ENCODE results near the gene GFOD2. TPM values are rescaled to one million over a fixed set of nuclear protein-coding genes. Genes with fewer than 3 reads are reported as not detected.

The GFOD2 gene
- total and polyA plus RNA-seq, 7 experiments from 2014 or later: 4.6 to 14.6 (median 11.4) TPM

DNA sequence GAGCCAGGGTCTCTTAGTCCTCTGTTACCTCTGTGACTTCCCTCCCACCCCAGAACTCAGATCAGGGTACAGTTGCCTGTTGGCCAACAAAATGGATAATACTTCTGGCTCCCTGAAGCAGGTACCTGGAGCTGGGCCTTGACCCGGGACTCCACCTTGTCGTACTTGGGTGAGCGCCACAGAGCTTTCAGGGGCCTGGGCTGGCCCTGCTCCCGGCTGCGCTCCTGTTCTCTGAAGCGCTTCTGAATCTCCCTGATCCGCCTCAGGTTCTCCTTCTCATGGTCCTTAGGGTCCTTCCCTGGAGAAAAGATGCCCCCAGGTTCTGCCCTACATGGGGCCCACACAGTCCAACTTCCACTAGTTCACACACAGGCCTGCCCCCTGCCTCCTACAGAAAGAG is 54.2 kb downstream of the GFOD2 start:
- CTCF ChIA-PET: interaction anchor here (1.2 to 3.1 kb wide), 3 partner anchors 18 to 144 kb away, joined by 5 to 17 read pairs (median 5); no protein-coding TSS in a partner anchor
- Mint-ChIP-seq H3K4me3 (peak overlapping the region in 8 of 10 donors; percentile 13 to 91 (median 38)), H3K9me3 (peaks cover 0 to 4% (median 0%) of the 10 kb centered on the region in 11 donors), H3K27ac (peak overlapping the region in 4 of 9 donors; percentile 36 to 79 (median 74)), H3K27me3 (no peaks in the 10 kb centered on the region), H3K36me3 (no peaks in the 10 kb centered on the region), H3K4me1 (peaks cover 8 to 39% (median 20%) of the 10 kb centered on the region in 7 donors)
- no peak overlapping the region for H3K4me3 ChIP-seq (ENCODE audit: low read length)
- H3K4me1 ChIP-seq (ENCODE audit: control insufficient read depth in 2 of 2, insufficient read depth in 2 of 2, low read length in 2 of 2): peaks cover 14 to 21% of the 10 kb centered on the region in 2 donors
- intact Hi-C loops (cut with micrococcal nuclease): loop anchor here (10.0 kb wide), 4 partner anchors 170 to 570 kb away; partner anchors contain the start of genes ESRP2 (in 1 of the 2) and PSKH1 (in 1 of the 2)
- H3K9me3 ChIP-seq (ENCODE audit: control insufficient read depth in 2 of 3, low read length in 3 of 3): no peaks in the 10 kb centered on the region
- no peaks in the 10 kb centered on the region for H3K27me3 ChIP-seq (ENCODE audit: control insufficient read depth in 2 of 2, insufficient read depth in 2 of 2, low read length in 2 of 2)
- H3K36me3 ChIP-seq (ENCODE audit: control insufficient read depth in 2 of 3, insufficient read depth in 3 of 3, low read length in 3 of 3): peaks cover 0 to 4% (median 0%) of the 10 kb centered on the region in 3 experiments
- H3K27ac ChIP-seq (ENCODE audit: low read depth, low read length): no peak overlapping the region
- ATAC-seq: no peak
- POLR2A ChIA-PET: interaction anchor here (0.6 to 1.6 kb wide), 4 partner anchors 20 to 143 kb away, joined by 3 to 6 read pairs (median 3); partner anchors contain the start of gene CARMIL2
- no peak for DNase-seq

DNA sequence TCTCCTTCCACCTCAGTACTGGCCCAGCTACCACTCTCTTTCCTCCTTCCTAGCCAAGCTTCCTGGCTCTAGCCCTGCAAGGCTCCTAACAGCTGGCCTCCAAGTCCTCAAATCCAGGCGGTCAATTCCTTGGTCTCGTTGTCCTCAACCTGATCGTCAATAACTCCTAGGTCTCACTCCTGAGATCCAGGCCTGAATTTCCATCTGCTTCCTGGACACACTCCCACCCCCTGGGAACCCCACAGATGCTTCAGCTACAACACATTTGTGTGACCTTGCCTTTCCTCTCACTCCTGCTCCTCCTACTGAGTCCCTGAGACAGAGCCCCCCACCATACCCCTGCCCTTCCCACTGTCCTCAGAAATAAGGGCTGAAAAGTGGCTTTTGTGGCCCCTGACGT is 54.9 kb downstream of the GFOD2 start:
- ChIA-PET POLR2A (interaction anchor here (0.5 to 1.5 kb wide), 6 partner anchors 10 to 127 kb away, joined by 3 to 5 read pairs (median 3); partner anchors contain the start of gene CTCF), CTCF (interaction anchor here (1.5 to 3.1 kb wide), 2 partner anchors 18 to 143 kb away, joined by 5 to 17 read pairs; no protein-coding TSS in a partner anchor)
- peaks cover 12 to 39% (median 20%) of the 10 kb centered on the region in 7 donors for H3K4me1 Mint-ChIP-seq
- Histone ChIP-seq H3K4me1 (ENCODE audit: control insufficient read depth in 2 of 2, insufficient read depth in 2 of 2, low read length in 2 of 2) (peaks cover 16 to 22% of the 10 kb centered on the region in 2 donors), H3K27ac (ENCODE audit: low read depth, low read length) (no peak overlapping the region), H3K9me3 (ENCODE audit: control insufficient read depth in 2 of 3, low read length in 3 of 3) (no peaks in the 10 kb centered on the region), H3K36me3 (ENCODE audit: control insufficient read depth in 2 of 3, insufficient read depth in 3 of 3, low read length in 3 of 3) (peaks cover 0 to 7% (median 0%) of the 10 kb centered on the region in 3 experiments), H3K4me3 (ENCODE audit: low read length) (no peak overlapping the region), H3K27me3 (ENCODE audit: control insufficient read depth in 2 of 2, insufficient read depth in 2 of 2, low read length in 2 of 2) (no peaks in the 10 kb centered on the region)
- H3K9me3 Mint-ChIP-seq: peaks cover 0 to 4% (median 0%) of the 10 kb centered on the region in 11 donors
- H3K36me3 Mint-ChIP-seq: no peaks in the 10 kb centered on the region
- peak overlapping the region in 7 of 9 donors; percentile 29 to 79 (median 72) for H3K27ac Mint-ChIP-seq
- DNase-seq (no peak), ATAC-seq (no peak)
- H3K4me3 Mint-ChIP-seq: peak overlapping the region in 3 of 10 donors; percentile 3 to 13 (median 11)
- intact Hi-C loops (cut with micrococcal nuclease): loop anchor here (10.0 kb wide), 4 partner anchors 171 to 571 kb away; partner anchors contain the start of genes ESRP2 (in 1 of the 2) and PSKH1 (in 1 of the 2)
- no peaks in the 10 kb centered on the region for H3K27me3 Mint-ChIP-seq

DNA sequence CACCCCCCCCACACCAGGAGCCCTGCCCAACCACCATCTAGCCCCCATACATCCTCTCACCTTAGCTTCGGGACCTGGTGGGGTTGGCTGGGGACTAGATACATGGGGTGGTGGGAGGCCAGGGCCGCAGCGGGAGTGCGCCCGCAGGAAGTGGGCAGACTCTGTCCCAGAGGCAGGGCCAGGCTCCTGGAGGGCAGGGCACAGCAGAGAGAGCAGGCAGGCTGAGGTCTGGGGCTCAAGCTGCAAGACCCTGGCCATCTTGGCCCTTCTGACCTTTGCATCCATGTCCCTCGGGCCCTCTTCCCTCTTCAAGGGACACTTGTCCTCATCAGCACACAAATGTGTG is 55.3 kb downstream of the GFOD2 start:
- Histone ChIP-seq H3K4me1 (ENCODE audit: control insufficient read depth in 2 of 2, insufficient read depth in 2 of 2, low read length in 2 of 2) (peaks cover 20 to 26% of the 10 kb centered on the region in 2 donors), H3K27me3 (ENCODE audit: control insufficient read depth in 2 of 2, insufficient read depth in 2 of 2, low read length in 2 of 2) (no peaks in the 10 kb centered on the region), H3K27ac (ENCODE audit: low read depth, low read length) (no peak overlapping the region), H3K4me3 (ENCODE audit: low read length) (no peak overlapping the region), H3K9me3 (ENCODE audit: control insufficient read depth in 2 of 3, low read length in 3 of 3) (no peaks in the 10 kb centered on the region), H3K36me3 (ENCODE audit: control insufficient read depth in 2 of 3, insufficient read depth in 3 of 3, low read length in 3 of 3) (peaks cover 0 to 7% (median 0%) of the 10 kb centered on the region in 3 experiments)
- Mint-ChIP-seq H3K4me1 (peaks cover 16 to 43% (median 25%) of the 10 kb centered on the region in 7 donors), H3K36me3 (peaks cover 0 to 4% (median 0%) of the 10 kb centered on the region in 5 donors), H3K27me3 (no peaks in the 10 kb centered on the region), H3K27ac (peak overlapping the region in 5 of 9 donors; percentile 29 to 79 (median 76)), H3K9me3 (peaks cover 0 to 4% (median 0%) of the 10 kb centered on the region in 11 donors), H3K4me3 (no peak overlapping the region)
- ChIA-PET POLR2A (interaction anchor here (0.5 to 2.0 kb wide), 8 partner anchors 10 to 126 kb away, joined by 3 to 6 read pairs (median 4); partner anchors contain the start of genes CARMIL2 and CTCF), CTCF (interaction anchor here (0.6 to 3.1 kb wide), 2 partner anchors 143 to 423 kb away, joined by 3 to 17 read pairs; no protein-coding TSS in a partner anchor)
- intact Hi-C loops (cut with micrococcal nuclease): loop anchor here (10.0 kb wide), 4 partner anchors 171 to 571 kb away; partner anchors contain the start of genes ESRP2 (in 1 of the 2) and PSKH1 (in 1 of the 2)
- DNase-seq (no peak), ATAC-seq (no peak)

DNA sequence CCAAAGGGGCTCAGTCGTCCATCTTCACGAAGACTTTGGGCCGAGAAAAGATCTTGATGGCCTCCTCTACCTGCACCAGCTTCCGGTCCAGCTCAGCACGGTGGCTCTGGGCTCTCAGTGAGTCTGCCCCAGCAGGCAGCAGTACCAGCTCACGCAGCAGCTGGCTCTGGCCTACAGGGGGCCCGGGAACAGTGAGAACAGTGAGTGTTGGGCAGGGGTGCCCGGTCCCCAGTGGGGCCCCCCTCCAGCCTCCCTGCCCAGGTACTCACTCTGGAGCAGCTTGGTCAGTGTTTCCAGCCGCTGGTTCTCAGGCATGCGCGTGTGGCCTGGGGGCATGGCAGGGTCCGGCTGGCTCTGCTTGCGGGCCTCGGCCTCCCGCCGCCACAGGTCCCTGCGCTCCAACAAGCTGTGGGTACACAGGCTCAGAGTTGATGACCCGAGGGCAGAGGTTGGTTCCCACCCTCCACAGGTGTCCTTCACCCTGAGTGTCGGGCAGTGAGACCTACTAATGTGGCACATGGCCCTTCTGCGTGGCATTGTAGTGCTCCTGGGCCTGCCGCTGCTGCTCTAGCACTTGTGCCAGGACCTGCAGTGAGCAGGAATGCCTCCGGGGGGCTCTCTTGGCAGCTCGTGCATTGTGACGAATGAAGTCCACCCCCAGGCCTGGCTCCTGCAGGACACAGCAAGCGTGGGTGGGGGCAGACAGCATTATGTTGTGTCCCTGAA is 55.8 kb downstream of the GFOD2 start:
- intact Hi-C loops (cut with micrococcal nuclease): loop anchor here (10.0 kb wide), 4 partner anchors 171 to 571 kb away; partner anchors contain the start of genes ESRP2 (in 1 of the 2) and PSKH1 (in 1 of the 2)
- H3K27ac Mint-ChIP-seq: peak overlapping the region in 3 of 9 donors; percentile 59 to 78 (median 72)
- Histone ChIP-seq H3K4me3 (ENCODE audit: low read length) (no peak overlapping the region), H3K4me1 (ENCODE audit: control insufficient read depth in 2 of 2, insufficient read depth in 2 of 2, low read length in 2 of 2) (peaks cover 20 to 29% of the 10 kb centered on the region in 2 donors), H3K36me3 (ENCODE audit: control insufficient read depth in 2 of 3, insufficient read depth in 3 of 3, low read length in 3 of 3) (peaks cover 0 to 9% (median 0%) of the 10 kb centered on the region in 3 experiments), H3K27ac (ENCODE audit: low read depth, low read length) (no peak overlapping the region), H3K27me3 (ENCODE audit: control insufficient read depth in 2 of 2, insufficient read depth in 2 of 2, low read length in 2 of 2) (no peaks in the 10 kb centered on the region), H3K9me3 (ENCODE audit: control insufficient read depth in 2 of 3, low read length in 3 of 3) (no peaks in the 10 kb centered on the region)
- H3K36me3 Mint-ChIP-seq: peaks cover 0 to 4% (median 0%) of the 10 kb centered on the region in 5 donors
- peak overlapping the region in 3 of 10 donors; percentile 8 to 35 (median 35) for H3K4me3 Mint-ChIP-seq
- peaks cover 15 to 48% (median 28%) of the 10 kb centered on the region in 7 donors for H3K4me1 Mint-ChIP-seq
- H3K9me3 Mint-ChIP-seq: peaks cover 0 to 3% (median 0%) of the 10 kb centered on the region in 11 donors
- ChIA-PET CTCF (interaction anchor here (0.6 to 3.1 kb wide), 5 partner anchors 19 to 424 kb away, joined by 3 to 17 read pairs (median 6); partner anchors contain the start of gene CARMIL2), POLR2A (interaction anchor here (0.6 to 2.0 kb wide), 12 partner anchors 9 to 411 kb away, joined by 3 to 6 read pairs (median 4); partner anchors contain the start of genes CARMIL2 and CTCF)
- peak in 1 of 9 donors; percentile 18 for DNase-seq
- no peaks in the 10 kb centered on the region for H3K27me3 Mint-ChIP-seq
- no peak for ATAC-seq

DNA sequence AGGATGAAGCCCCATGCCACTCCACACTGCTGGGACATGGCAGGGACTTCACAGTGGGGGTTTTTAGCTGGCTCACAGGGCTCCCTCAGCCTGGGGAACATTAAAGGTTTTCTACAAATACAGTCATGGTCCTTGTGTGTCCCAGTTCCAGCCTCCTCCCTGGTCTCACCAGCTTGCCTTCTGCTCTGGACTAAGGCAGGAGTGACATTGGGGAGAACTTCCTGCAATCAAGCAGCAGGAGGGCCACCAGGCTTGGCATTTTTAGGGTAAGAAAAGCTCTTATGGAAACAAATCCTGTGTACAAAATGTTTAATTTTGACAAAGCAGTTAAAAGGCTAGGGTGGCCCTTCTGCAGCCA is 56.5 kb downstream of the GFOD2 start:
- Histone ChIP-seq H3K27me3 (ENCODE audit: control insufficient read depth in 2 of 2, insufficient read depth in 2 of 2, low read length in 2 of 2) (no peaks in the 10 kb centered on the region), H3K9me3 (ENCODE audit: control insufficient read depth in 2 of 3, low read length in 3 of 3) (no peaks in the 10 kb centered on the region), H3K4me3 (ENCODE audit: low read length) (no peak overlapping the region), H3K4me1 (ENCODE audit: control insufficient read depth in 2 of 2, insufficient read depth in 2 of 2, low read length in 2 of 2) (peaks cover 18 to 24% of the 10 kb centered on the region in 2 donors), H3K36me3 (ENCODE audit: control insufficient read depth in 2 of 3, insufficient read depth in 3 of 3, low read length in 3 of 3) (peaks cover 0 to 16% (median 0%) of the 10 kb centered on the region in 3 experiments), H3K27ac (ENCODE audit: low read depth, low read length) (no peak overlapping the region)
- Mint-ChIP-seq H3K27ac (peak overlapping the region in 2 of 9 donors; percentile 62 to 78), H3K4me1 (peaks cover 12 to 49% (median 23%) of the 10 kb centered on the region in 7 donors), H3K27me3 (no peaks in the 10 kb centered on the region), H3K4me3 (peak overlapping the region in 1 of 10 donors; percentile 9), H3K9me3 (peaks cover 0 to 3% (median 0%) of the 10 kb centered on the region in 11 donors), H3K36me3 (peaks cover 0 to 4% (median 0%) of the 10 kb centered on the region in 5 donors)
- no peak for DNase-seq
- intact Hi-C loops (cut with micrococcal nuclease): loop anchor here (10.0 kb wide), 4 partner anchors 172 to 572 kb away; partner anchors contain the start of genes ESRP2 (in 1 of the 2) and PSKH1 (in 1 of the 2)
- CTCF ChIA-PET: interaction anchor here (1.4 to 3.1 kb wide), 4 partner anchors 18 to 142 kb away, joined by 3 to 17 read pairs (median 6); partner anchors contain the start of gene CARMIL2
- no peak for ATAC-seq
- POLR2A ChIA-PET: interaction anchor here (0.6 to 2.0 kb wide), 8 partner anchors 10 to 412 kb away, joined by 3 to 6 read pairs (median 4); partner anchors contain the start of gene CARMIL2

Data from naive thymus-derived CD4-positive, alpha-beta T cell (primary cell).